Left hindlimb (tissue), 1 donor: ENCODE measurements around the gene FBXW8.

ENCODE experiments used
- DNase-seq: peaks from one replicate; pipeline ENCODE4 v3.0.0-alpha.2; 2018

Gene FBXW8

DNA sequence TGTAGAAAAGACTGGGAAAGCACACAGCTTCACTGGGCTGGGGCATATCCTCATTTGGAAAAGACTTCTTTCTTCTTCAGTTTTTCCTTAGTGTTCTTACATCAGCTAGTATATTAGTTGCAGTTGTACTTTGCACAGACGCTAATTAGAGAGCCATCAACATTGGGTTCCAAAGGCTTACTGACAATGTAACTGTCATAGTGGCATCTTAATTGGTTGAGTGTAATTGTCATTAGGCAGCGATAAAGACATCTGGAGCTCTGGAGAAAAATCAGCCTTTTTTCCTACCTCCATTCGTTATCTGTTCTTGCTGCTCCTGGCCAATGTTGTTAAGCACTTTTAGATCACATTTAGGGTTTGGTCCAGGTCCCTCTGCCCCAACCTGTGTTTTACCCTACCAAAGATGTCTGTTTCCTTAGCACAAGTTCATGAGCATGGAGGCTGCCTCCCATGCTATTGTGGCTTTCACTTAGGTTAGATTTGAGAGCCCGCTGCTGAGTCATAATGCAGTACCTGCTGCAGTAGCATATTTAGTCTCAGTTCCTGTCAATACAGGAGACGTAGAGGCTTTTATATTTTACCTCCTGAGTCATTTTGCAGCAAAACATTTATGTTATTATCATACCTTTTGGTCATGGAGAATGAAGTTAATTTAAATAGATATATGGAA is 49.2 kb downstream of the FBXW8 start:
- no peak for DNase-seq

DNA sequence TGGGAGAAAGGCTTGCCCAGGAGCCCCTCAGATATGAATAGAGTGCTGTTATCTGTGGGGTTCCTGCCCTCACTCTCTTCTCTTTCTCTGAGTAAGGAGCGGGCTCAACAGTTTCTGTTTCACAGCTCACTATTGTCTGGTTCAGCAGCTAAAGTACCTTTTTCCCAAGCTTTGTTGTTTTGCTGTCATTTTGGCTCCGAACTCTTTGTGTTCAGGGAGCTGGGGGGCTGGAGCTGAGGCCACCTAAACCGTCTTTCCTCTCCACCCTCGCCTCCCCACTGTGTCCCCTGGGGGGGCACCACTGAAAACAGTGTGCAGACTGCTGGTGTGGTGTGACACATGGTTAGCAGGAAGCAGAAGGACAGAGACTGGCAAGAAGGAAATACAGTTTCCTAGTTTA is 51.4 kb downstream of the FBXW8 start:
- no peak for DNase-seq

DNA sequence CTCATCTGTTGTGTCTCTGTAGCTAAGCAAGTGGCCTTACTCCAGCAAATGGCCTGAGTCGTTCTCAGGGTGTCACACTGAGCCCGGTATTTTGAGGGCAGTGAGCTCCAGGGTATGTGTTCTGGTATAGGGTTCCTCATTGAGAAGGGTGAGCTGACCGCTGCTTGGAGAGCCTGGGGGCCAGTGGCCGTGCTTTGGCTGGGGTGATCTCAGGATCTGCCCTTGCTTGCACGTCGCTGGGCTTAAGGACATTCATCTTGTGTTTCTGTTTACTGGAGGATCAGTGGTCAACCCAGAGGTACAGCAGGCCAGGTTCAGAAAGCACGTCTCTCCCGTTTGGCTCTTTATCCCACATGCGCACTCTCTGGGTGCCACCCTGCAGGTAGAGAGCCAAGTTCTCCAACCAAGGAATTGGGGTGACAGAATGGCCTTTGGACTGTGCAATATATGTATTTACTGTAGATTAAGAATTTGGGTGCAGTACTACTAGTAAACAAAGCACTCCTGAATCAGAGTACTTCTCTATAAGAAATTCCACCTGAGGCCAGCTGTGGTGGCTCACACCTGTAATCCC is 52.1 kb downstream of the FBXW8 start:
- no peak for DNase-seq

DNA sequence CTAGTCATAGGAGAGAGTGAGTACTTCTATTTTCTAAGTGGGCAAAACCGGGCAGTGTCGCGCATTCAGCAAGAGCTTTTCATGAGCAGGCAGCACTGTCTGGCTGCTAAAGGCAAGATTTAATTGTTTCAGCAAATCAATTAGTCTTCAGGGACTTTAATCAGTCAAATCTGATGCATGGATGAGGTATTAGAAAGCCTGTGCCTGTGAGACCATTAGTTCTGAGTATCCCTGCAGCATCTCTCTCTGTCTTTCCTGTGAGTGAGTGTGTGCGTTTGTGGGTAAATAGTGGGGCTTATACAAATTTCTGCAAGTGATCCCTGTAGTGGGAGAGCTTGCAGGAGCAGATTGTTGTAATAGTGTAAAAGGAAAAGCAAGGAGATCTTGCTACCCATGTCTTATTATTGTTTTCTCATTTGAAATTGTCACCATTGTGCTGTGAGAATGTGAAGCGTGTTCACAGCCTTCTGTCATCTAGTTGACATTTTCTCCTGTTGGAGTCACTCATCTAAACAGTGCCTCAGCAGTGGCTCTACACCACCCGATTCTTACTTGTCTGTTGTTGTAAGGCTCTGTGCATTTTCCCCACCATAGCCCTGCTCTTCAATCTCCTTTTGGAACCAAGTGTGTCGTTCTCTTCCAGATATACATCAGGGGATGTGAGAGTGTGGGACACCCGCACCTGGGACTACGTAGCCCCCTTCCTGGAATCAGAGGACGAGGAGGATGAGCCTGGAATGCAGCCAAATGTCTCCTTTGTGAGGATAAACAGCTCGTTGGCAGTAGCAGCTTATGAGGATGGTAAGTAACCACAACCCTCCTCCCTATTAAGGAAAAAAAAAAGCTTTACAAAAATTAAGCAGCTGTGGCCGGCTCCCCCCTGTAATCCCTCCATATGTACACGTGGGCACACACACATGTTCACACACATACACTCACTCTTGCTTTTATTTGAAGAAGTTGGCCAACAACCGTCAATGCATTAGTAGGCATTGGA is 53.6 kb downstream of the FBXW8 start:
- no peak for DNase-seq

DNA sequence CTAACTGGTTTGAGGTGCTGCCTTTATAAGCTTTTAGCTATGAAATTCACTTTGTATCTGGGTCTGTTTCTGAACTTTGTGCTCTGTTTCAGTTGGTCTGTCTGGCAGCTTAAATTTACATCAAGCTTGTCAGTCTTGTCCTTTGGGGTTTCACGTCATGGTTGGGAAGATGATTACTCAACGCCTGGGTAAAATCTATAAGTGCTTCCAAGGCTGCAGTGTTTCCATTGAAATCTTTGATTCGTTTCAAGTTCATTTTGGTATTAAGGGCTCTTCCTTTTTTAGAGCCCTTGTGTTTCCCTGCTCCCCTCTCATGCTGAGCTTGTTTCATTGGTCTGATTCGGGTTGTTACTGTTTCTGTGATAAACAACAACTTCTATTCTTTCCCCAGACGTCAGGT is 58.2 kb downstream of the FBXW8 start:
- no peak for DNase-seq

DNA sequence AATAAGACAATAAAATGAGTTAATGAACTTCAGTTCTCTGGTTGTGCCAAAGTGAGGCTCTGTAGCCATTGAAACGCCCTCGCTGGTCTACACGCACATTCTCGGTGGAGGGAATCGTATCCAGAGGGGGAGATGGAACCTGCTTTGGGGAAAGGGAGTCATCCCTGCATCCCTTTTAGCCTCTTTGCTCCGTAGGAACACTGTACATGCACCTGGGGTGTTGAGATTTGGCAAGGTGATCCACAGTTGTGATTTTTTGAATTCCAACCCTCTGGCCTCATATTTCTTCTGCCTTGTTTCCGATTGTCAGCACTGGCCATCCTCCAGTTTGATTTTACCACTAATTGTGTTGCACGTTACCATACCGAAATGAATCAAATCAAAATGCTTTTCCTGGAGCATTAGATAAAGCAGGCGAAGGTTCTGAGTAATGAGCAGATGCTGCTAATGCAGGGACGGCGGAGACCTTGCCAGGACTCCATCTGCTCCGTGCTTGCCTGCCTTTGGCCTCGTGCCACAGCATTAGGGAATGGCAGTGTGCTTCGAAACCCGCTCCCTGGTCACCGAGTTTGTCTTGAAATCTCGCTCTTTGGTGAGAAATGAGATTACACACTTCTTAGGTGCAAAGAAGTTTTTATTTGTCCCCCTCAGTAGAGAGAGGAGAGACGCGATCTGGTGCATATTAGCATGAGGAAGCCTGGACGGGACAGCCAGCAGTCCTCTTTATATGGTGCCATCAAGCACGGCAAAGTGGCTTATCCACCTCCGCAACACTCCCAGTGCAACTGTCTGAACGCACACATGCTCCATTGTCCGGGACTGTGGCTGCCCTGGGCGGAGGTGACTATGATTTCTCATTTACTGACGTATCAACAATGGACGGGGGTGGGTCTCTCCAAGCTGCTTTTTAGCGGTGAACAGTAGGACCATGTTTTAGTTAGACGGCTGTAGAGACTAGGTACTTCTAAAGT is 59.1 kb downstream of the FBXW8 start:
- peak; percentile 52 for DNase-seq

DNA sequence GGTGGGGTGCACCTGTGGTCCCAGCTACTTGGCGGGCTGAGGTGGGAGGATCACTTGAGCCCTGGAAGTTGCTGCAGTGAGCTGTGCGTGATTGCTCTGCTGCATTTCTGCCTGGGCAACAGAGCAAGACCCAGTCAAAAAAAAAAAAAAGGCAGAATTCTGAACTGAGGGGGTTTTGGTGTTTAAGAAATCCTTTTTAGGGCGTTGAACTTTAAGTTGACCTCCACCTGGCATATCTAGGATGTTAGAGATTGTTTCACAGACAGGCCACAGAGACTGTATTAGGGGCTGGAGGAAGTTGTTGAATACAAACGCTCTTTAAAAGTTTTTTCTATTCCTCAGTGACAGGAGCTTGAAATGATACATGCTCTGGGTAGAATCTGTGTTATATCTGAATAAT is 60.5 kb downstream of the FBXW8 start:
- DNase-seq: no peak

DNA sequence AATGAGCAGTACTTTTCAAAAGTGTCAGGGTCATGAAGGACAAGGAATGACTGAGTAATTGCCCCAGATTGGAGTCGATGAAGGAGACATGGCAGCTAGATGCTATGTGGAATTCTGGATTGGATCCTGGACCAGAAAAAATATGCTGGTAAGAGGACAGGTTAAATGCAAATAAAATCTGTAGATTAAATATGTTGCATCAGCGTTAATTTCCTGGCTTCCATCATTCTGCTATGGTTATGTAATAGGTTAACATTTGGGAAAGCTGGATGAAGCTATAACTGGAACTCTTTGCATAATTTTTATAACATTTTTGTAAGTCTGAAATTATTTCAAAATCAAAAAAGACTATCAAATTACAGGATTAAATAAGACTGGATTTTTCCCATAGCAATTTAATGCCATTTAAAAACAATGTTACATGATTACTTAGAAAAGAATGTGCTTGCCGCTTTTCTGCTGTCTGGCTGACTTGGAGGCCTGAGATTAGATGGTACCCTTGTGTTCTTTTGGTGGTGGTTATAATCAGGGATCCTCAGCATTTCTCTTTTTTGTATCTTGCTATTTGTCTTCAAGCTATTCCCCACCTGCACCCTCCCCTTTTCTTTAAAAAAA is 65.1 kb downstream of the FBXW8 start:
- no peak for DNase-seq

DNA sequence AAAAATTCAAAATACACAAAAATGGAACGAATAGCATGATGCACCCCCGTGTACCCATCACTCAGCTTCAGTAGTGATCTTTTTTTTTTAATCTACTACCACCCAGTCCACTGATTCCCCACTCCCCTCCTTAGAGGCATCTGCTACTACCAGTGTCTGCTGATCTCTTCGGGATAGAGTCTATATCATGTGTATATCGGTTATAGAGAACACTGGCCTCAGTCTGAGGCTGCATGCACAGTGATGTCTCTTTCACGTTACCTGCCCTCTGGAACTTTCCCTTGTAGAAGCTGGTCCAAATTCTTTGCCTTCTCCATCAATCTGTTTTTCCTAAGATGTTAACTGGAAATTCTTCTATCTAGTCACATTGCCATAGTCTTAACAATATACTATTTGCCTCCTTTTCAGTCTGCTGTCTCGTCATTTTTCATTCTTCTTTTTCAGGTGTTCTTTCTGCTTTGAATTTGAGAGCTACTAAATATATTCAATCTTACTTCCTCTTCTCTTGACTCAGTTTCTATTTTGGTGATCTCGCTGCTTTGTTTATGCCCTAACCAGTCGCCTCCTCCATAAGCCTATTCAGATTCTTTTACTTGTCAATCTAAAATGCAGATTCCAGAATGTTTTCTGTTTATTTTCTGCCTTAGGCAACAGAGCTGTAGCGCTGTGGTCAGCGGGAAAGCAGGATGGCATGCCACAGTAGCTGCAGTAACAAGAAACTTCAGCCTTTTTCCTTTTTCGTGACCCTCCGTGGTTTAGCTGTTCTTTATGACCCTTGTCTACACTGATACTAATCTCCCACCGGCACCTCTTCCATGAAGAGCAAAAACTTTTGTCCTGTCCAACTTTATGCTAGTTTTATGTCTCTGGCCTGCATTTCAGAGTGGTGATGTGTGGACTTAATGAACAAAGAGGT is 67.0 kb downstream of the FBXW8 start:
- no peak for DNase-seq

DNA sequence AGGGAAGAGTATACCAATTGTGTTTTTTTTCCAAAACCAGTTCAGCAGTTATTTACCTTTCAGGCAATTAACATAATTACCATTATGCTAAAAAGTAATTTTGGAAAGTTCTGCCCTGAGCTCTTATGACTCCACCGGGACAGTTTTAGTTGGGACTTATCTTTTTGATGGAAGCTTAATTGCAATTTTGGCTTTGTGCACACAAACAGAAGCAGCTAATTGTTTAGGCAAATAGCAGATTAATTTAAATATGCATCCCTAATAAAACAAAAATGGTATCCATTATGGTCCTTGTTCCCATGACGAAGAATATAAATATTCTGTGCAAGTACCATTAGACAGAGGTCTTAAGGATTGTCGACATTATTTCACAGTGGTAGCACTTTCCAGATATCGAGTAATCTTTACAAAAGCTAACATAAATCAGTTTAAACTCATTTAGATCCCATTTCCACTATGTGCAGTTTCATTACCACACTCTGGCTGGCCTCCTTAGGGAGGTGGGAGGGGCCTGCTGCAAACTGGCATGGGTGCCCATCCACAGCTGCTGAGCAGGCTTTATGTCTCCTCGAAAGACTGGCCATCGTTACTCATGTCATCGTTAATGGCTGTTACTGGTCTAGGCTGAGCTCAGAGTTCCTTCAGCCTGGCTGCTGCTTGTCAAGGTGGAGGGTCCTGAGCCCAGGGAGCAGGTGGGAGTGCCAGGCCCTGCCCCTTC is 68.2 kb downstream of the FBXW8 start:
- no peak for DNase-seq

DNA sequence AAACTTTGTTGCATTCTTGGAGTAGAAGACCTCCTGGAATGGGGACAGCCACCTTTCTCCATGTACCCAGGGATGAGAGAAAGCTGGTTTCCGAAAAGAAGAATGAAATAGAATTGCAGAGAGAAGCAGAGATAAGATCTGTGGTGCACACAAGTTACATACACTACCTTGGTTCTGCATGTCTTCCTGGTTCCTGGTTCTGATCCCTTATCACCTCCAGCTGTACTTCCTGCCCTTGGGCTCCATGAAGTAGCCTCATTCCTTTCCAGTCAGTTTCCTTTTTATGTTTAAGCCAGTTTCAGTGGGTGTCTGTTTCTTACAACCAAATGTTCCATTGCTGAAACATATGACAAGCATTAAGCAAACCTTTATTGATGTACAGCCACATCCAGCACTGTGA is 69.3 kb downstream of the FBXW8 start:
- no peak for DNase-seq

DNA sequence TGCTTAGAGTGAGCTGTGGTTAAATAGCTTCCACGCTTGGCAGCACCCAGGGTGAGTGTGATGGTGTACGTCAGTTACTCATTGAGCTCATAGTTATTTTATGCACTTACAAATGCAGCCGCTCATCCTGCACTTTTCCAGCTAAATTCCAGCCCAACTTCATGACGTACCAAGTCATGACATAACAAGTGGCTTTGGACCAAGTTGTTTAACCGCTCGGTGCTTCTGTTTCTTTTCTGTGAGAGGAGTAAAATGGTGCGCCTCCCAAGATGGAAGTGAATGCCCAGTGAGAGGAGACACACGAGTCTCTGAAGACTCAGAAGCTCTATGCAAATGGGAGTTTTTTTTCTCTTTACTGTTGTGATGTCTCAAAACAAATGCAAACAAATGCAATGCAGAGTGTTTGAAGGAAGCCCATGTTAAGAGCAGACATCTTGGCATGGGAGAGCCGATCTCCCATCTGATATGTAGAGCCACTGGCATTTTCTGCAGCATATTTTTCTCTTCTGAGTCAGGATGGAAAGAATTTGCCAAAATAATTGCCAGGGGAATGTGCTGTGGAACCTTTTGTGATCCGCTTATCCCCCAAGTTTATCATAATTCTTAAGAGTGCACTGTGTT is 72.2 kb downstream of the FBXW8 start:
- no peak for DNase-seq

DNA sequence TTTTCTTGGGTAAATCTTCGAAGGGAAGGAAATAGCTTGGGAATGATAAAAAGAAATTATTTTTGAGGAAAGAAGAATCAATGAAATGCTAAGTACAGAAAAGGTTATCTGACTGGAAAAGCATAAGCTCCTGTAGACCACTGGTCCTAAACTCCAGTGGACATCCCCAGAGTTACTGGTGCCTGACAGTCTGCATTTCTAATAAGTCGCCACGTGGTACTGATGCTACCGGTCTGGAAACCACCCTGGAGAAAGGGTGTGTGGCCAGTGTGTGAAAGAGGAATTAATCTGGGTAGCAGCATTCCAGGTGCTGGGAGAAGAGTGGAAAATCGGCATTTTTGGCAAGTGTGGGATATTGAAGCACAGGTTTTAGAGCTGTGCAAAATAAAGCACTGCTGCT is 73.3 kb downstream of the FBXW8 start:
- no peak for DNase-seq

DNA sequence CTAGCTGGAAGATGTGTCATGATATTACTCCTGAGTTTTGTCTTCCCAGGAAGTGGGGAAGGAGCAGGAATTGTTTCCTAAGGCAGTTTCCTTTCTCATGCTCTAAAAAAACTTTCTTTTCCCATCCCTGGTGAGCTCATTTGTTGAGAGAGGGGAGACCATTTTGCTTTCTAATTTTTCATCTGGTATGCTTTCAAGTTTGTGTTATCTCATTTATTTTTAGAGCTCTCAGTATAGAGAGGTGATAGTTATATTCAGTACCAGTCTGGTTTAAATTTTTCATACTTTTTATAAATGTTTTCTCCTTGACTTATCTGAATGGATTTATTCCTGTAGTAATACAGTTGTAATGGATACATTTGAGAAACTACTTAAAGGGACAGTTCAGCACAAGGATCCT is 79.6 kb downstream of the FBXW8 start:
- DNase-seq: no peak

DNA sequence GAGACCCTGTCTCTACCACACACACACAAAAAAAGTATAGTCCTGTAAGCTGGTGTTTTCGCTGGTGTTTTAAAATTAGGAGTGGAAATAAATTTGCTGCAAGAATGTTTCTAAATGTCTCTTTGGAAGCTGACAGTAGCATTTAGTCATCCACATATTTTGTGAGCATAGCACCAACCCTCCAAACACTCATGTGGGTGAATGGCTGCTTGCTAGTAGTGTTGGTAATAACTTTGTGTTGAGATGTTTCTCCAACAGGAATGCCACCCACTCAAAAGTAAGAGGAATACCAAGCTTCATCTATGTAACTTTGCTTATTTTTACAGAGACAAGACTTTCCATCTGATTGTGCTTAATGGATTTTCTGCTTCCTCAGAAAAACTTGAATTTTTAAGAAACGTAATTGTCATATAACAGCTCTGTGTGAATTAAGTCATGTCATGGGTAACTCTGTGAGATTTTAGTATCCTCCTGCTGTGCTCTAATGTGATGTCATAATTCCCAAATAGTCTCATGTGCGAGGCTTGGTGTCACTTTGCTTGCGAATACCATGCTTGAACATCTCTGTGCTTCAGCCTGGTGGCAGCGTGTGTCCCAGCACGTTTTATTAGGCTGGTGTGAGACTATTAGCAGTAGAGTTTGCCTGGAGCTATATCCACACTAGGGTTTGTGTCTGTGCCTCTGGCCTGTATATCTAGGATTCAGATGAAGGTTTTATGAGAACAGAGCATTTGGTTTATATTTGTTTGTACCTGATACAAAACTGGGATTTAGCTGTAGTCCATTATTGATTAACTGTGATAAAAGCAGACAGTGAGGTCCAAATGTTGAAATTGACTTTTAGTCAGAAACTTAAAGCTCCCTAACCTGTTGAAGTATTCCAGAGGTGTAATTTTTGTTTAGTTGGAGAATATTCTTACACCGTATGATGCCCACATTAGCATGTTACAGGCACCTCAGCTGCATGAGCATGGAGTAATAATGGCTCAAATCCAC is 80.5 kb downstream of the FBXW8 start:
- no peak for DNase-seq

DNA sequence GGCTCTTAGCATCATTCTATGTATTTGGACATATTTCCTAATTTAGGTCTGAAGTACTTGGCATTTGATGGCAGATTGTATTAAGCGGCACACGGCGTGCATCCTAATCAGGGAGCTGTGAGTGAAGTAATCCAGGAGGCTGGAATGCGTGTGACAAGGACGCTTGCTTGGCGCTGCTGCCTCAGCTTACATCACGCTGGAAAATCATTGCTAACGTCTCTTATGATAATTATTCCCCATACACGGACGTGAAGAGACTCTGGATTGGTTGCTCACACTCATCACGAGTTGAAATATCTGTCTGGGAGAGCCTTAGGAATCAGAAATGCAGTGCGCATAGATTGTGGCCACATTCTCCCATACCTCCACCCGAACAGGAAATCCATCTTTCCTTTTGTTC is 85.3 kb downstream of the FBXW8 start:
- no peak for DNase-seq

DNA sequence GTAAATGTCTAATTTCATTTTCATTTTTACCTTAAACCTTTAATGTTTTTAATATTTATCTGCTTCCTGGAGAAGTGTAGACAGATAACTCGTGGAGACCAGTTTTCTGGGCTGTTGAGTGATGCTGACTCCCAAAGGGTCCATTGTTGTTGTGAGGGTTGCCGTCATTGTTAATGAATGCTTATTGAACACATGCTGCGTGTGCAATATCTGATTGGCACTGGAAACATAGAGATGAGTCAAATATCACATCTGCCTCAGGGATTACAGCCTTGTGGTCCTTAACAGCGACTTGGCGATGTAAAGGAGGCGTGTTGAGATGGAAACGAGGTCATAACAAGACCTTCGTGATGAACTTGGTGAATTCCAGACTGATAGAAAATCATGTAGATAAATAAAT is 85.9 kb downstream of the FBXW8 start:
- no peak for DNase-seq

DNA sequence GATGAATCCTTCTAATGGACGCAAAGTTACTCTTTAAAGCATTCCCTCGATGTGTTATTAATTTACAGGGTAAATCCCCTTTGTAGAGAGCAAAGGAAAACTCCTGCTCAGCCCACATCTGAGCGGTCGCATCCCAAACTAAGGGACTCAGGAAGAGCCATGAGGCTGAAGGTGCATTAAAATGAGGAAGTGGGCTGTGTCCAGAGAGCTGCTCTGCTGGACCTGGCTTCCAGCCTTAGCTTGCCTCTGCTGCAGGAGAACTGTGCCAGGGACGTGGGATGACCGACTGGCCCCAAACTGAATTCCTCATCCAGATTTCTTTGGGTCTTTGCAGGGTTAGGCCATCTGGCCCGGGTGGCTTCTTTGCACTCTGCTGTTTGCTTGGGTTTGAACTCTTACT is 88.3 kb downstream of the FBXW8 start:
- no peak for DNase-seq

DNA sequence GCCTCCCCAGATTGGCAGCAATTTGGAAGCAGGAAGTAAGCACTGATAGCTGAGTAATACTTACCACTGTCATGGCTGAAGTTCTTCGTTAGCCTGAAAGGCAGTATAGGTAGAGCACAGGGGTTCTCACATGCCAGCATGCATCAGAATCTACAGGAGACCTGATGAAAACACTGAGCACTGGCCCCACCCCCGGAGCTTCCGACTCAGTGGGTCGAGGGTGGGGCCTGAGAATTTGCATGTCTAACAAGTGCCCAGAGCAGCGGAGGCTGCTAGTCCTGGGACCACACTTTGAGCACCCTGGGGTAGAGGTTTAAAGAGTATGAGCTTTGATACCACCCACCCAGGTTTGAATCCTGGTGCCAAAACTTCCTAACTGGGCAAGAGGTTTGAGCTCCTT is 89.6 kb downstream of the FBXW8 start:
- DNase-seq: no peak
